Peyer's patch (tissue), 4 donors: ENCODE data around the gene ZNF428.

Experiments
- CTCF ChIP-seq, 6 experiments: fragments of 450-650 bp in 4 of 6; fragments of 200-600 bp in 2 of 6; sonication (generic) in 1 of 6; IDR thresholded peaks; one replicate each; pipeline ENCODE4 v1.5.1; 2017 to 2019; ENCODE audit warnings: antibody characterized with exemption in 6 of 6, mild to moderate bottlenecking in 3 of 6, moderate library complexity in 1 of 6
- POLR2A ChIP-seq, 2 donors: fragments of 450-650 bp; IDR thresholded peaks; one replicate each; pipeline ENCODE4 v1.5.1; 2017; ENCODE audit warnings: antibody characterized with exemption in 2 of 2, mild to moderate bottlenecking in 2 of 2, moderate library complexity in 2 of 2

- TF ChIP-seq CTCF (IDR thresholded peaks at IDR 0.05) = no peak
- TF ChIP-seq POLR2A (IDR thresholded peaks at IDR 0.05) = peak; percentile 45 to 72
Measured at GRCh38 chr19:43619262-43620060, at the start of gene ZNF428.
